Transverse colon (tissue), 4 donors: Measurements from ENCODE around the gene MDH2. TPM values are rescaled to one million over a fixed set of nuclear protein-coding genes. Genes with fewer than 3 reads are reported as not detected.
"Not testable (repeated sequence)": the region's sequence is repeated elsewhere in the genome, so short reads cannot be mapped to it uniquely, and the experiment has no call there.

Experiments used
- DNase-seq: peaks from one replicate; pipeline ENCODE4 v3.0.0-alpha.2; 2019
- H3K27ac ChIP-seq, 4 donors: fragments of 200-600 bp; sonication (generic); 2 replicates each; pipeline ENCODE4 v1.5.1; 2016 to 2018; ENCODE audit warnings: inconsistent platforms in 4 of 4
- H3K27me3 ChIP-seq: fragments of 200-600 bp; sonication (generic); 2 replicates; pipeline ENCODE4 v1.5.1; 2017; ENCODE audit warnings: inconsistent platforms
- H3K36me3 ChIP-seq, 4 donors: fragments of 200-600 bp; sonication (generic); 2 replicates each; pipeline ENCODE4 v1.5.1; 2017 to 2019; ENCODE audit warnings: inconsistent platforms in 4 of 4
- H3K4me1 ChIP-seq, 4 donors: fragments of 200-600 bp; sonication (generic); 2 replicates each; pipeline ENCODE4 v1.5.1; 2017 to 2020; ENCODE audit warnings: inconsistent platforms in 4 of 4
- H3K4me3 ChIP-seq, 4 donors: fragments of 200-600 bp; sonication (generic); 1 replicate in 1 of 4; 2 replicates in 3 of 4; pipeline versions ENCODE4 v1.5.1 to v1.6.1; 2017 to 2019; ENCODE audit warnings: inconsistent platforms in 4 of 4
- H3K9me3 ChIP-seq, 2 donors: fragments of 200-600 bp; sonication (generic); 2 replicates each; pipeline ENCODE4 v1.5.1; 2017 to 2019; ENCODE audit warnings: inconsistent platforms in 2 of 2
- POLR2A ChIP-seq: fragments of 450-650 bp; IDR thresholded peaks from one replicate; pipeline ENCODE4 v1.6.1; 2016; ENCODE audit warnings: antibody characterized with exemption, mild to moderate bottlenecking, moderate library complexity
- POLR2AphosphoS5 ChIP-seq, 3 donors: sonication (generic); formaldehyde crosslinking; IDR thresholded peaks; one replicate each; pipeline ENCODE4 v1.6.1; 2016; ENCODE audit warnings: antibody characterized with exemption in 3 of 3
- WGBS, 2 donors: methylation state at CpG; one replicate each; pipeline ENCODE4 v1.1.5; 2018; ENCODE audit warnings: low coverage in 1 of 2; 5-methylcytosine and 5-hydroxymethylcytosine counted together
- in situ Hi-C, 4 donors: fragments of 200-750 bp; cut with MboI; loops; one replicate each; pipeline versions ENCODE4 v1.15.0 to v1.15.1; 2017; ENCODE audit warnings: low sequenced_read_pairs in 3 of 4, low pct_ligation_motif_present in 1 of 4, low pct_unique_long_range_greater_than_20kb in 1 of 4
- intact Hi-C: fragments of 100-400 bp; cut with DNase I; formaldehyde crosslinking; loops from one replicate; pipeline ENCODE4 v1.15.1; 2023; ENCODE audit warnings: low total_unique reads
- small RNA-seq, 4 donors: library from RNA; depleted of rRNA; stranded (forward); fragments of <200 nt; gene quantifications; one replicate each; pipeline ENCODE3, GENCODE V24; 2016
- total RNA-seq, 4 donors: library from RNA; depleted of rRNA; stranded (reverse); fragments of >200 nt; gene quantifications; one replicate each; pipeline ENCODE4 v1.1.0, GENCODE V29; 2016
- TF ChIP-seq, protein P1 (sequence below), 5 experiments: fragments of 200-600 bp in 3 of 5; fragments of 450-650 bp in 2 of 5; sonication (generic) in 3 of 5; IDR thresholded peaks; 1 replicate in 2 of 5; 2 replicates in 3 of 5; pipeline ENCODE4 v1.5.1; 2016 to 2017; ENCODE audit warnings: antibody characterized with exemption in 5 of 5, inconsistent platforms in 3 of 5, mild to moderate bottlenecking in 2 of 5, moderate library complexity in 1 of 5

Gene MDH2
- total RNA-seq, 4 donors from 2014 or later = 144 to 308 (median 152) TPM

DNA sequence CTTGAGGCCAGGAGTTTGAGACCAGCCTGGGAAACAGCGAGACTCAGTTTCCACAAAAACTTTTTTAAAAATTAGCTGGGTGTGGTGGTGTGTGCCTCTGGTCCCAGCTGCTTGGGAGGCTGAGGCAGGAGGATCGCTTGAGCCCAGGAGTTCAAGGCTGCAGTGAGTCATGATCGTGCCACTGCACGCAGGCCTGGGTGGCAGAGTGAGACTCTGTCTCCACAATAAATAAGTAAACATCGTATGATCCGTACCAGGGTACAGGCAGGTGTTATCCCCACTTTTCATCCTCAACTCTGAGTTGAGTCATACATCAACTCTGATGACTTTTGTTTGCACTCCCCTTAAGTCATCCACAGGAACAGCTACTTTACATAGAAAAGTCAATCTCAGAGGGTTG, 58.2 kb downstream of the MDH2 start:
- DNase-seq, H3K27ac ChIP-seq, H3K4me3 ChIP-seq, H3K27me3 ChIP-seq, in situ Hi-C loops, H3K36me3 ChIP-seq, H3K9me3 ChIP-seq: not testable (repeated sequence)
- WGBS, 2 donors = 88% methylated on average over 6 of the region's 6 CpGs; no CpG with 5 or more reads in 1 of the 2 donors
- intact Hi-C loops = loop anchor here (1.0 kb wide), 1 partner anchor 10 kb away; no protein-coding TSS in a partner anchor
- peaks cover 5 to 21% (median 18%) of the 10 kb centered on the region in 4 donors for H3K4me1 ChIP-seq

DNA sequence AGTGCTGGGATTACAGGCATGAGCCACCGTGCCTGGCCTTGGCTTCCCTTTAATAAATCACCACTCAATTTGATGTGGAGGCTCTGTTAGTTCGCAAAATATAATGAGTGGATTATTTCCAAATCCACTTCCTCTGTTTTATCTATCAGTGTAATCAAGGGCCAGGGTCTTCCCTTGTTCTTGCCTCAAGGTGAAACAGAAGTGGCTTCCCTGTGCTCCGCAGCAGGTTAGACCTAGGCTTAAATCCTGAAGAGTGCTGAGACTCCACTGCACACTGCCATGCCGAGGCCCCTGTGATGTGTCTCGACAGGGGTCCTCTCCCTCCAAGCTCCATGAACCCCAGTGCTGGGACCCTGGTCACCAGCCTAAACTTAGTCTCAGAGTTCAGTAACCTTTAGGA, 59.0 kb downstream of the MDH2 start:
- H3K27ac ChIP-seq = peak overlapping the region in 1 of 4 donors; percentile 77
- 73% methylated on average over 5 of the region's 5 CpGs; no CpG with 5 or more reads in 1 of the 2 donors for WGBS, 2 donors
- in situ Hi-C loops (no loop called here), intact Hi-C loops (loop anchor here (1.0 kb wide), 1 partner anchor 11 kb away; no protein-coding TSS in a partner anchor)
- no peaks in the 10 kb centered on the region for H3K9me3 ChIP-seq
- H3K4me1 ChIP-seq = peaks cover 5 to 21% (median 18%) of the 10 kb centered on the region in 4 donors
- DNase-seq = no peak
- TF ChIP-seq POLR2AphosphoS5 (IDR thresholded peaks at IDR 0.05) = no peak
- TF ChIP-seq, protein P1, sequence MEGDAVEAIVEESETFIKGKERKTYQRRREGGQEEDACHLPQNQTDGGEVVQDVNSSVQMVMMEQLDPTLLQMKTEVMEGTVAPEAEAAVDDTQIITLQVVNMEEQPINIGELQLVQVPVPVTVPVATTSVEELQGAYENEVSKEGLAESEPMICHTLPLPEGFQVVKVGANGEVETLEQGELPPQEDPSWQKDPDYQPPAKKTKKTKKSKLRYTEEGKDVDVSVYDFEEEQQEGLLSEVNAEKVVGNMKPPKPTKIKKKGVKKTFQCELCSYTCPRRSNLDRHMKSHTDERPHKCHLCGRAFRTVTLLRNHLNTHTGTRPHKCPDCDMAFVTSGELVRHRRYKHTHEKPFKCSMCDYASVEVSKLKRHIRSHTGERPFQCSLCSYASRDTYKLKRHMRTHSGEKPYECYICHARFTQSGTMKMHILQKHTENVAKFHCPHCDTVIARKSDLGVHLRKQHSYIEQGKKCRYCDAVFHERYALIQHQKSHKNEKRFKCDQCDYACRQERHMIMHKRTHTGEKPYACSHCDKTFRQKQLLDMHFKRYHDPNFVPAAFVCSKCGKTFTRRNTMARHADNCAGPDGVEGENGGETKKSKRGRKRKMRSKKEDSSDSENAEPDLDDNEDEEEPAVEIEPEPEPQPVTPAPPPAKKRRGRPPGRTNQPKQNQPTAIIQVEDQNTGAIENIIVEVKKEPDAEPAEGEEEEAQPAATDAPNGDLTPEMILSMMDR (IDR thresholded peaks at IDR 0.05) = no peak
- no peak for TF ChIP-seq POLR2A
- no peak overlapping the region for H3K4me3 ChIP-seq
- H3K36me3 ChIP-seq = no peaks in the 10 kb centered on the region
- H3K27me3 ChIP-seq = no peaks in the 10 kb centered on the region

DNA sequence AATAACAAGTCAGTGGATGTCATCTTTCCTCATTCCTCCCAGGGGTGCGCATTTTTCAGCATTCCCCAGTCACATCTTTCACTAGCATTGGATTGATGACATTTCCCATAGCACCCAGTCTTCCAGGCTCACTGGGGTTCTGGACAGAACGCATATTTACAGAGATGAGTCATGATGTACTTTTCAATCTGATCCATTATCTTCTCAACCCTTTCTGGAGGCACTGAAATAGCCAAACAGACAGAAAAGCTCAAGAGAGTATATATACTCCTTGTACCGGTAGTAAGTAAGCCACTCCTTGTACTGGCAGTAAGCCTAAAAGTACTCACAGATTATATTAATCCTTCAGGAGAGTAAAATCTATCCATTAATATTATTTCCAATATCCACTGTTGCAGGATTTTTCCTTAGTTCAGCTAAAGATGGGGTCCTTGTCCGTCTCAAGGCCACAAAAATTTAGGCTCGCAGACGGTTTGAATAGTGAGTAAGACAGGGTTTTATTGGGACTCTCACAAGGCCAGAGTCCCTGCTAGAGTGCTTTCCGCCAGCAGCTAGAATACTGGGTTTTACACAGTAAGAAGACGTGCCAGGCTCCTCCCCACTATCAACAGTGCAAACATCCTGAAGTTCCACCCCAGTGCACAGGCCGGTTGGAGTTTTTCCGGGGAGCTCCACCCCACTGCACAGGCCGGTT, 60.8 kb downstream of the MDH2 start:
- Histone ChIP-seq H3K27ac (peak overlapping the region; percentile 71 to 85 (median 76)), H3K4me3 (peak overlapping the region in 1 of 4 donors; percentile 7), H3K27me3 (no peaks in the 10 kb centered on the region), H3K36me3 (no peaks in the 10 kb centered on the region), H3K4me1 (peaks cover 5 to 21% (median 18%) of the 10 kb centered on the region in 4 donors), H3K9me3 (no peaks in the 10 kb centered on the region)
- intact Hi-C loops (no loop called here), in situ Hi-C loops (no loop called here)
- WGBS, 2 donors = 42 to 50% methylated on average over 9 to 11 of the region's 11 CpGs
- TF ChIP-seq, protein P1 (IDR thresholded peaks at IDR 0.05) = no peak
- peak in 2 of 3 donors; percentile 17 to 40 for TF ChIP-seq POLR2AphosphoS5 (IDR thresholded peaks at IDR 0.05)
- peak; percentile 87 for DNase-seq

DNA sequence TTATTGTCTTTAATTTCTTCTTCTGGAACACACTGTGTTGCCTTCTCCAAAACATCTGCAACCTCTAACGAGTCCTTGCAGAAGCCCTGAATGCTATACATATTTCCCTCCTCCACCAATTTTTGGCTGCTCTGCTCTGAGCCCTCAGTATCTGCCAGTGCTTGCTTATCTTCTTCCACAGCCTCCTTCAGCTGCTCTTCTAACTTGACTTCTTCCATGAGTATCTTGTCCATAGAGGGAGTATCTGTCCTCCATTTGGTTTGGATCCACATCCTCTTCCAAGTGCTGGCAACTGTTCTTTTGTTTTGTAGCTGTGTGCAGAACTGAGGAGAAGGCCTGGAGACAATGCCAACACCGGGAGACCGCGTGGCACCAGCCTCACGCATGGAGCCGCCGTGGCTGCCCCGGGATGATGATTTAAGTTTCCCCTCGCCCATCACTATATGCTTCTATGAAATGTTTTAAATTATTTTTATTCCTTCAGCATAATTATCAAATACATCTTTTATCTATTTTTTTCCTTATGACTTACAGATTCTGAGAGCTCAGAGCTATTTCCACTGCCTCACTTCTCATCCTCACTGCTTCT, 65.2 kb downstream of the MDH2 start:
- DNase-seq, H3K9me3 ChIP-seq, H3K4me1 ChIP-seq, H3K27ac ChIP-seq, in situ Hi-C loops, H3K36me3 ChIP-seq, H3K4me3 ChIP-seq, H3K27me3 ChIP-seq, intact Hi-C loops: not testable (repeated sequence)
- 92 to 97% methylated on average over 6 to 9 of the region's 9 CpGs for whole genome bisulfite sequencing, 2 donors

DNA sequence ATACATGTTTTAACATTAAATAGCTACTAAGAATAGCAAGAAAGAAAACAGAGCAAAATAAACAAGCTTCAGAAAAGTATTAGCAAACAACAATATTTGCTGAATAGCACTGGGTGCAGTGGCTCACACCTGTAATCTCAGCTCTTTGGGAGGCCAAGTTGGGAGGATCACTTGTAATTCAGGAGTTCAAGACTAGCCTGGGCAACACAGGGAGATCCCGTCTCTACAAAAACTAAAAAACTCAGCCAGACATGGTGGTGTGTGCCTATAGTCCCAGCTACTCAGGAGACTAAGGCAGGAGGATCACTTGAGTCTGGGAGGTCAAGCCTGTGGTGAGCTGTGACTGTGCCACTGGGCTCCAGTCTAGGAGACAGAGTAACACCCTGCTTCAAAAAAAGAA, 66.8 kb downstream of the MDH2 start:
- H3K27me3 ChIP-seq, H3K9me3 ChIP-seq, in situ Hi-C loops, DNase-seq, H3K36me3 ChIP-seq, H3K4me3 ChIP-seq, H3K4me1 ChIP-seq, H3K27ac ChIP-seq, intact Hi-C loops: not testable (repeated sequence)
- WGBS, 2 donors = 67% methylated on average over 1 of the region's 1 CpG; no CpG with 5 or more reads in 1 of the 2 donors

Small RNA genes lying within 50 kb of the gene (small RNA-seq; reads per million reads assigned to genes)
- 0 reads per million in 4 donors for gene RNU6-863P

Other genes with a start within 250 kb of the MDH2 start
- 1 to 10 TPM in 3 of 4 donors, not detected in 1; 1.8 to 6.0 (median 2.2) TPM for gene CCL24, start 234.3 kb upstream of the MDH2 start, total RNA-seq
- 10 to 100 TPM; 44.9 to 79.7 (median 63.7) TPM for gene RHBDD2, start 169.1 kb upstream of the MDH2 start, total RNA-seq
- 100 to 1,000 TPM in 3 of 4 donors, 10 to 100 TPM in 1; 95.9 to 200 (median 149) TPM for gene POR, start 133.0 kb upstream of the MDH2 start, total RNA-seq
- gene TMEM120A, start 53.5 kb upstream of the MDH2 start, total RNA-seq = 100 to 1,000 TPM in 1 of 4 donors, 10 to 100 TPM in 3; 57.6 to 119 (median 92.0) TPM
- gene STYXL1, start 106 bp upstream of the MDH2 start, total RNA-seq = 10 to 100 TPM in 2 of 4 donors, 1 to 10 TPM in 2; 3.4 to 51.9 (median 20.9) TPM
- gene SRRM3, start 153.8 kb downstream of the MDH2 start, total RNA-seq = 1 to 10 TPM in 2 of 4 donors, under 1 TPM in 1, not detected in 1; 0.82 to 1.4 (median 1.1) TPM